ENCODE measurements around the gene AP4E1.

Gene AP4E1

GRCh38 chr15:50959717-50960116 lies 51.2 kb downstream of the AP4E1 start:
- Histone ChIP-seq H3K4me2 (ENCODE audit: insufficient read depth, low read length) (no peak overlapping the region), H3K27ac (ENCODE audit: low read length) (no peak overlapping the region), H2AFZ (ENCODE audit: low read depth, low read length) (no peak overlapping the region), H3K36me3 (ENCODE audit: insufficient read depth, low read length) (peaks cover 64% of the 10 kb centered on the region), H4K20me1 (ENCODE audit: insufficient read depth, low read length) (no peaks in the 10 kb centered on the region), H3K27me3 (ENCODE audit: insufficient read depth, low read length, poor library complexity) (no peaks in the 10 kb centered on the region), H3K4me3 (ENCODE audit: low read depth in 1 of 2, low read length in 2 of 2) (no peak overlapping the region), H3K79me2 (ENCODE audit: insufficient read depth, low read length) (no peaks in the 10 kb centered on the region), H3K4me1 (ENCODE audit: insufficient read depth, low read length) (no peaks in the 10 kb centered on the region), H3K9ac (ENCODE audit: low read depth, low read length) (no peak overlapping the region), H3K9me3 (ENCODE audit: insufficient read depth, low read length, severe bottlenecking) (peaks cover 10% of the 10 kb centered on the region)
- DNase-seq (no peak), ATAC-seq (ENCODE audit: insufficient read depth, low read depth) (no peak)
- TF ChIP-seq CTCF (IDR thresholded peaks at IDR 0.05; ENCODE audit: borderline replicate concordance, extremely low read depth, low read length, poor library complexity, severe bottlenecking), result no peak
- TF ChIP-seq EZH2 (IDR thresholded peaks at IDR 0.05; ENCODE audit: borderline replicate concordance, low read depth, low read length, severe bottlenecking), result no peak

GRCh38 chr15:50964075-50964474 lies 55.6 kb downstream of the AP4E1 start:
- Histone ChIP-seq H3K79me2 (ENCODE audit: insufficient read depth, low read length) (no peaks in the 10 kb centered on the region), H3K4me3 (ENCODE audit: low read depth in 1 of 2, low read length in 2 of 2) (no peak overlapping the region), H3K9me3 (ENCODE audit: insufficient read depth, low read length, severe bottlenecking) (no peaks in the 10 kb centered on the region), H2AFZ (ENCODE audit: low read depth, low read length) (no peak overlapping the region), H3K36me3 (ENCODE audit: insufficient read depth, low read length) (peaks cover 32% of the 10 kb centered on the region; the same call in 1 of the 2 replicates), H3K4me1 (ENCODE audit: insufficient read depth, low read length) (no peaks in the 10 kb centered on the region), H3K27me3 (ENCODE audit: insufficient read depth, low read length, poor library complexity) (no peaks in the 10 kb centered on the region), H3K27ac (ENCODE audit: low read length) (no peak overlapping the region), H4K20me1 (ENCODE audit: insufficient read depth, low read length) (no peaks in the 10 kb centered on the region), H3K9ac (ENCODE audit: low read depth, low read length) (no peak overlapping the region), H3K4me2 (ENCODE audit: insufficient read depth, low read length) (no peak overlapping the region)
- ATAC-seq (ENCODE audit: insufficient read depth, low read depth) (no peak), DNase-seq (no peak)
- TF ChIP-seq EZH2 (IDR thresholded peaks at IDR 0.05; ENCODE audit: borderline replicate concordance, low read depth, low read length, severe bottlenecking) (no peak), CTCF (IDR thresholded peaks at IDR 0.05; ENCODE audit: borderline replicate concordance, extremely low read depth, low read length, poor library complexity, severe bottlenecking) (no peak)

DNA sequence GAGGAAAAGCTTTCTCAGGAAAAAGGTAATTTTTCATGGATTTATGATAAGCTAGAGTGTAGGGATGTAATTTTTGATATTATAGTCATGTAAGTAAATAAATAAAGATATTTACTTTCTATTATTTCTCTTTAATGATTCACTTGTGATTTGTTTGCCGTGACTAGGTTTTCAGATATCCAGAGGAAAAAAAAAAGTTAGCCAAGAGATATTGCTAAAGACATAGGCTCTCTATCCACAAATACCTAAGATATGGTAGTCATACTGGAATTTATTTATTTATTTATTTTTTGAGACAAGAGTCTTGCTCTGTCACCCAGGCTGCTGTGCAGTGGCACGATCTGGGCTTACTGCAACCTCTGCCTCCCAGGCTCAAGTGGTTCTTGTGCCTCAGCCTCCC lies 59.9 kb downstream of the AP4E1 start:
- TF ChIP-seq EZH2 (IDR thresholded peaks at IDR 0.05; ENCODE audit: borderline replicate concordance, low read depth, low read length, severe bottlenecking), result no peak
- TF ChIP-seq CTCF (IDR thresholded peaks at IDR 0.05; ENCODE audit: borderline replicate concordance, extremely low read depth, low read length, poor library complexity, severe bottlenecking), result no peak
- no peaks in the 10 kb centered on the region for H4K20me1 ChIP-seq (ENCODE audit: insufficient read depth, low read length)
- H3K9me3 ChIP-seq (ENCODE audit: insufficient read depth, low read length, severe bottlenecking), result peaks cover 8% of the 10 kb centered on the region
- DNase-seq (no peak), ATAC-seq (ENCODE audit: insufficient read depth, low read depth) (no peak)
- H3K36me3 ChIP-seq (ENCODE audit: insufficient read depth, low read length), result peaks cover 43% of the 10 kb centered on the region
- no peak overlapping the region for H3K4me2 ChIP-seq (ENCODE audit: insufficient read depth, low read length)
- no peak overlapping the region for H3K4me3 ChIP-seq (ENCODE audit: low read depth in 1 of 2, low read length in 2 of 2)
- H3K4me1 ChIP-seq (ENCODE audit: insufficient read depth, low read length), result no peaks in the 10 kb centered on the region
- H2AFZ ChIP-seq (ENCODE audit: low read depth, low read length), result no peak overlapping the region
- H3K27me3 ChIP-seq (ENCODE audit: insufficient read depth, low read length, poor library complexity), result no peaks in the 10 kb centered on the region
- H3K27ac ChIP-seq (ENCODE audit: low read length), result no peak overlapping the region
- H3K79me2 ChIP-seq (ENCODE audit: insufficient read depth, low read length), result no peaks in the 10 kb centered on the region
- H3K9ac ChIP-seq (ENCODE audit: low read depth, low read length), result no peak overlapping the region

- H3K9ac ChIP-seq (ENCODE audit: low read depth, low read length), result no peak overlapping the region
- no peak overlapping the region for H3K27ac ChIP-seq (ENCODE audit: low read length)
- no peaks in the 10 kb centered on the region for H3K27me3 ChIP-seq (ENCODE audit: insufficient read depth, low read length, poor library complexity)
- DNase-seq, result no peak
- no peak overlapping the region for H3K4me3 ChIP-seq (ENCODE audit: low read depth in 1 of 2, low read length in 2 of 2)
- H4K20me1 ChIP-seq (ENCODE audit: insufficient read depth, low read length), result no peaks in the 10 kb centered on the region
- no peaks in the 10 kb centered on the region for H3K79me2 ChIP-seq (ENCODE audit: insufficient read depth, low read length)
- H3K4me1 ChIP-seq (ENCODE audit: insufficient read depth, low read length), result no peaks in the 10 kb centered on the region
- H3K9me3 ChIP-seq (ENCODE audit: insufficient read depth, low read length, severe bottlenecking), result peaks cover 8% of the 10 kb centered on the region
- TF ChIP-seq EZH2 (IDR thresholded peaks at IDR 0.05; ENCODE audit: borderline replicate concordance, low read depth, low read length, severe bottlenecking) (no peak), CTCF (IDR thresholded peaks at IDR 0.05; ENCODE audit: borderline replicate concordance, extremely low read depth, low read length, poor library complexity, severe bottlenecking) (no peak)
- H3K36me3 ChIP-seq (ENCODE audit: insufficient read depth, low read length), result peaks cover 48% of the 10 kb centered on the region
- H2AFZ ChIP-seq (ENCODE audit: low read depth, low read length), result no peak overlapping the region
- no peak for ATAC-seq (ENCODE audit: insufficient read depth, low read depth)
- no peak overlapping the region for H3K4me2 ChIP-seq (ENCODE audit: insufficient read depth, low read length)
Measured at GRCh38 chr15:50970524-50970923, 62.0 kb downstream of the AP4E1 start.

All from DND-41 (cell line).